Cardiac muscle cell (in vitro differentiated cells and primary cell): ENCODE data around the gene TMEM87B. TPM values are rescaled to one million over a fixed set of nuclear protein-coding genes. Genes with fewer than 3 reads are reported as not detected.
"Not testable (repeated sequence)": the region's sequence is repeated elsewhere in the genome, so short reads cannot be mapped to it uniquely, and the experiment has no call there.

Experiments used
- DNase-seq, 2 donors: peaks; one replicate each; pipeline versions ENCODE4 v3.0.0 to v3.0.0-alpha.2; 2010 to 2017; ENCODE audit warnings: low read depth in 1 of 2, low spot score in 1 of 2
- H3K27ac ChIP-seq: fragments of 200-600 bp; sonication (generic); 2 replicates; pipeline ENCODE4 v1.5.1; 2016
- H3K27me3 ChIP-seq: fragments of 200-600 bp; sonication (generic); 2 replicates; pipeline ENCODE4 v1.6.0; 2016; ENCODE audit warnings: control low read depth
- H3K36me3 ChIP-seq: fragments of 200-600 bp; sonication (generic); 2 replicates; pipeline ENCODE4 v1.5.1; 2016; ENCODE audit warnings: control low read depth
- H3K4me1 ChIP-seq: fragments of 200-600 bp; sonication (generic); 2 replicates; pipeline ENCODE4 v1.8.1; 2017; ENCODE audit warnings: low read depth, mild to moderate bottlenecking, mixed run types
- H3K4me3 ChIP-seq: fragments of 200-600 bp; sonication (generic); 2 replicates; pipeline ENCODE4 v1.5.1; 2016; ENCODE audit warnings: mild to moderate bottlenecking
- H3K9me3 ChIP-seq: fragments of 200-600 bp; sonication (generic); 2 replicates; pipeline ENCODE4 v1.5.1; 2017; ENCODE audit warnings: low read depth, mild to moderate bottlenecking, control low read depth
- polyA plus RNA-seq: library from polyadenylated mRNA; unstranded; fragments of >200 nt; fragmentation: Nextera tagmentation; extraction: Ambion mirVana; gene quantifications from 2 replicates; pipeline ENCODE4 v1.2.1, GENCODE V29; 2016
- total RNA-seq: library from RNA; depleted of rRNA; stranded (reverse); fragments of >200 nt; gene quantifications from 2 replicates; pipeline ENCODE4 v1.2.3, GENCODE V29; 2016
- TF ChIP-seq, protein P1 (sequence below): IDR thresholded peaks from 2 replicates; pipeline ENCODE4 v1.5.1; 2012; ENCODE audit warnings: low read depth, mild to moderate bottlenecking, low read length

TMEM87B gene
- total and polyA plus RNA-seq, 2 experiments from 2014 or later, result 7.3 to 12.1 TPM

DNA sequence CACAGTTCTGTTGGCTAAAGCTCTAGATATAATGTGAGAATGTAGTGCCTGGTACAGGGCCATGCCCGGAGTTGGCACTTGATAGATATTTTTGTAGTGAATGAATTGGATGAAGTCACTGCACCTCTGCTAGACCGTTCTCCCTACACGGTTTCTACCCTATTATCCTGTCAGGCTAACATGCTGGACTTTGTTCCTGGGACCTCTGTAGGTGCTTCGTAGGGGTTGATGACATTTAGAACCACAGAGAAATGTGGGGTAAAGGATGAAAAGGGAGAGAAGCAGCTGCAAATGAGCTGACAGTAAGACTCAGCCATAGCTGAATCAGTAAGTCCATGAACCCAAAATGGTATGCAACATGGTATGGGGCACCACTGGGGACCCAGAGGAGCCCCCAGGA is 79.1 kb downstream of the TMEM87B start:
- Histone ChIP-seq H3K36me3 (no peaks in the 10 kb centered on the region), H3K27ac (no peak overlapping the region), H3K4me1 (no peaks in the 10 kb centered on the region), H3K4me3 (no peak overlapping the region), H3K9me3 (no peaks in the 10 kb centered on the region), H3K27me3 (peaks cover 26% of the 10 kb centered on the region)
- TF ChIP-seq, protein P1, sequence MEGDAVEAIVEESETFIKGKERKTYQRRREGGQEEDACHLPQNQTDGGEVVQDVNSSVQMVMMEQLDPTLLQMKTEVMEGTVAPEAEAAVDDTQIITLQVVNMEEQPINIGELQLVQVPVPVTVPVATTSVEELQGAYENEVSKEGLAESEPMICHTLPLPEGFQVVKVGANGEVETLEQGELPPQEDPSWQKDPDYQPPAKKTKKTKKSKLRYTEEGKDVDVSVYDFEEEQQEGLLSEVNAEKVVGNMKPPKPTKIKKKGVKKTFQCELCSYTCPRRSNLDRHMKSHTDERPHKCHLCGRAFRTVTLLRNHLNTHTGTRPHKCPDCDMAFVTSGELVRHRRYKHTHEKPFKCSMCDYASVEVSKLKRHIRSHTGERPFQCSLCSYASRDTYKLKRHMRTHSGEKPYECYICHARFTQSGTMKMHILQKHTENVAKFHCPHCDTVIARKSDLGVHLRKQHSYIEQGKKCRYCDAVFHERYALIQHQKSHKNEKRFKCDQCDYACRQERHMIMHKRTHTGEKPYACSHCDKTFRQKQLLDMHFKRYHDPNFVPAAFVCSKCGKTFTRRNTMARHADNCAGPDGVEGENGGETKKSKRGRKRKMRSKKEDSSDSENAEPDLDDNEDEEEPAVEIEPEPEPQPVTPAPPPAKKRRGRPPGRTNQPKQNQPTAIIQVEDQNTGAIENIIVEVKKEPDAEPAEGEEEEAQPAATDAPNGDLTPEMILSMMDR, result no peak
- DNase-seq, result no peak

DNA sequence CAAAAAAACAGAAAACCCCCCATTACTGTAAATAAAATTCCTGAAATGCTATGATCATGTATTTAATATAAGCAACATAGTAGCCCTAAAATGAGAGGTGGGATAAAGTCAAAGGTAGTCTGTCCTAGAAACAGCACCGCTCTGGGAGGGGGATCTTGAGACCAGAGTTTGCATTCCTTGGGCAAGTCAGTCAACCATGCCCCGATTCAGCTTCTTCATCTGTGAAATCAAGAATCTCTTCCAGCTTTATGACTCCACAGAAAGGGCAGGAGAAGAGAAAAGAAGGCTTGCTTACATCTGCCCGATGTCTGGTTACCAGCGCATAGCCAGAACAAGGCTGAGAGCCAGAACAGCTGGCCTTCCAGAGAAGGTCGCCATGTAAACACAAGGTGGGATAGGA is 81.0 kb downstream of the TMEM87B start:
- H3K27ac ChIP-seq, result no peak overlapping the region
- DNase-seq, result no peak
- H3K36me3 ChIP-seq, result no peaks in the 10 kb centered on the region
- peaks cover 40% of the 10 kb centered on the region for H3K27me3 ChIP-seq
- H3K9me3 ChIP-seq, result no peaks in the 10 kb centered on the region
- no peak overlapping the region for H3K4me3 ChIP-seq
- TF ChIP-seq, protein P1, result no peak
- H3K4me1 ChIP-seq, result no peaks in the 10 kb centered on the region

DNA sequence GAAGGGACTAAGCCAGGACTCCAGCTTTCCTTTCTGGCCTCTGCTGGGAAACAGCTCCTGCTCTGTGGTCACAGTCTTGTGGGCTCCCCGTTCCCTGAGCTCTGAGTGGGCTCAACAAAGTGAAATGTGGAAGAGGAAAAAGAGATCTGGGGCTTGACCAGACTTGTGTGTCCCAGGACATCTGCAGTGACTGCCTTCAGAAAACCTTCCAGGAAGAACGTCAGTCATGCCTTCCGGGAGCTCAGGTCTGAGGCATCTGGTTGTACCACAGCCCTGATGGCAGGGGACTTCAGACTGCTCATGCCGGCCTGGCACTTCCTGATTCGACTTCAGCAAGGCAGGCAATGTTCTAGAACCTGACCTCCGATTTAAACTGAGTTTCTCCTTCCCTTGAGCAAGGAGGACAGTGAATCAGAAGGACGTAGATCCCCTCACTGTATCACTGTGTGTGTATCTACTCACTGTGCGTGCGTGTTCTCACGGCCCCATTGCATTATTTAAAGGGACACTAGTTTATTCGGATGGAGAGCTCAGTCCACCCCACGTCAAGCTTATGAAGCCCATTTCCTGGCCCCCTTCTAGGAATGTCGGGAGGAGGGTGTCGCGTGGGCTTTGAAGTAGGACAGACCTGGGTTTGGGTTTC is 82.6 kb downstream of the TMEM87B start:
- peak in 1 of 2 donors; percentile 27 for DNase-seq
- Histone ChIP-seq H3K27me3 (peaks cover 45% of the 10 kb centered on the region), H3K4me3 (peak overlapping the region; percentile 44), H3K9me3 (no peaks in the 10 kb centered on the region), H3K36me3 (no peaks in the 10 kb centered on the region), H3K27ac (no peak overlapping the region), H3K4me1 (no peaks in the 10 kb centered on the region)
- TF ChIP-seq, protein P1, result no peak

DNA sequence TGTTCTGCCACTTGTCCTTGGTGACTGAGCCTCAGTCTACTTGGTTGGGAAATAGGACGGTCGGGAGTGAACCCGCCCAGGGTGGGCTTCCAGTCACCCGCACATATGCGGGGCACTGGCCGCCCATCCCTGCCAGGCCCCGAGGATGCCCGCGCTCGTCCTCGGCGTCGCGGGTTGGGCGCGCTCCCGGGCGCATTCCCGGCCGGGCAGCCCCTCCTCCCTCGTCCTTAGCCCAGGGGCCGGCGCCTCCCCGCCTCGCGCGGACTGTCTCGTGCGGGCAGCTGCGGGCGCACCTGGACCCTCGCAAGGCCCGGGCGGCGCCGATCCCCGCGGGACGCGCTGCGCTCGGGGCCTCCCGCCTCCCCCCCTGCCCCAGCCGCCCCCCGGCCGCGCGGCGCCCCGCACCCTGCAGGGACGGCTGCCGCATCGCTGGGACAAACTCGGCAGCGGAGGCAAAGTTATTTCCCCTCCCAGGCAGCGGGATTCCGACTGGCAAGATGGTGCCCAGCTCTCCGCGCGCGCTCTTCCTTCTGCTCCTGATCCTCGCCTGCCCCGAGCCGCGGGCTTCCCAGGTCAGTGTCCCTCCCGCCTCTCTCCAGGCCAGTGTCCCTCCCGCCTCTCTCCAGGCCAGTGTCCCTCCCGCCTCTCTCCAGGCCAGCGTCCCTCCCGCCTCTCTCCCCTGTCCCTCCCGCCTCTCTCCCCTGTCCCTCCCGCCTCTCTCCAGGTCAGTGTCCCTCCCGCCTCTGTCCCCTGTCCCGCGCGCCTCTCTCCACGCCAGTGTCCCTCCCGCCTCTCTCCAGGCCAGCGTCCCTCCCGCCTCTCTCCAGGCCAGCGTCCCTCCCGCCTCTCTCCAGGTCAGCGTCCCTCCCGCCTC is 83.3 kb downstream of the TMEM87B start, which contains the start of gene FBLN7:
FBLN7 (plus strand) TSS at position 227 of the 874 bp plus-strand sequence; CDS start at position 498, 271 bp downstream.
- H3K27ac ChIP-seq, result no peak within 1 kb of the TSS
- peak; percentile 29 to 46 for DNase-seq
- no peaks in the 10 kb centered on the region for H3K36me3 ChIP-seq
- peaks cover 45% of the 10 kb centered on the region for H3K27me3 ChIP-seq
- H3K4me1 ChIP-seq, result no peaks in the 10 kb centered on the region
- no peaks in the 10 kb centered on the region for H3K9me3 ChIP-seq
- peak within 1 kb of the TSS; percentile 44 for H3K4me3 ChIP-seq
- TF ChIP-seq, protein P1, result no peak

DNA sequence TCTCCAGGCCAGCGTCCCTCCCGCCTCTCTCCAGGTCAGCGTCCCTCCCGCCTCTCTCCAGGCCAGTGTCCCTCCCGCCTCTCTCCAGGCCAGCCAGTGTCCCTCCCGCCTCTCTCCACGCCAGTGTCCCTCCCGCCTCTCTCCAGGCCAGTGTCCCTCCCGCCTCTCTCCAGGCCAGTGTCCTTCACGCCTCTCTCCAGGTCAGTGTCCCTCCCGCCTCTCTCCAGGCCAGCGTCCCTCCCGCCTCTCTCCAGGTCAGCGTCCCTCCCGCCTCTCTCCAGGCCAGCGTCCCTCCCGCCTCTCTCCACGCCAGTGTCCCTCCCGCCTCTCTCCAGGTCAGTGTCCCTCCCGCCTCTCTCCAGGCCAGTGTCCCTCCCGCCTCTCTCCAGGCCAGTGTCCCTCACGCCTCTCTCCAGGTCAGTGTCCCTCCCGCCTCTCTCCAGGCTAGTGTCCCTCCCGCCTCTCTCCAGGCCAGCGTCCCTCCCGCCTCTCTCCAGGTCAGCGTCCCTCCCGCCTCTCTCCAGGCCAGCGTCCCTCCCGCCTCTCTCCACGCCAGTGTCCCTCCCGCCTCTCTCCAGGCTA is 84.1 kb downstream of the TMEM87B start:
- not testable (repeated sequence) for H3K9me3 ChIP-seq, H3K4me1 ChIP-seq, DNase-seq, H3K4me3 ChIP-seq, H3K36me3 ChIP-seq, H3K27ac ChIP-seq
- peaks cover 45% of the 10 kb centered on the region for H3K27me3 ChIP-seq

DNA sequence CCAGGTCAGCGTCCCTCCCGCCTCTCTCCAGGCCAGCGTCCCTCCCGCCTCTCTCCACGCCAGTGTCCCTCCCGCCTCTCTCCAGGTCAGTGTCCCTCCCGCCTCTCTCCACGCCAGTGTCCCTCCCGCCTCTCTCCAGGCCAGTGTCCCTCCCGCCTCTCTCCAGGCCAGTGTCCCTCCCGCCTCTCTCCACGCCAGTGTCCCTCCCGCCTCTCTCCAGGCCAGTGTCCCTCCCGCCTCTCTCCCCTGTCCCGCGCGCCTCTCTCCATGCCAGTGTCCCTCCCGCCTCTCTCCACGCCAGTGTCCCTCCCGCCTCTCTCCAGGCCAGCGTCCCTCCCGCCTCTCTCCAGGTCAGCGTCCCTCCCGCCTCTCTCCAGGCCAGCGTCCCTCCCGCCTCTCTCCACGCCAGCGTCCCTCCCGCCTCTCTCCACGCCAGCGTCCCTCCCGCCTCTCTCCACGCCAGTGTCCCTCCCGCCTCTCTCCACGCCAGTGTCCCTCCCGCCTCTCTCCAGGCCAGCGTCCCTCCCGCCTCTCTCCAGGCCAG is 84.7 kb downstream of the TMEM87B start:
- DNase-seq, H3K4me3 ChIP-seq, H3K27ac ChIP-seq, H3K4me1 ChIP-seq, H3K36me3 ChIP-seq, H3K9me3 ChIP-seq: not testable (repeated sequence)
- peaks cover 45% of the 10 kb centered on the region for H3K27me3 ChIP-seq
